HEK293T (cell line): Measurements from ENCODE around the gene DEFB131B.
"Not testable (repeated sequence)": the region's sequence is repeated elsewhere in the genome, so short reads cannot be mapped to it uniquely, and the experiment has no call there.

Experiments
- BHLHE40 ChIP-seq: fragments of 450-650 bp; IDR thresholded peaks from 2 replicates; pipeline ENCODE4 v1.6.1; 2016; ENCODE audit warnings: mild to moderate bottlenecking, moderate library complexity, borderline replicate concordance
- ELF4 ChIP-seq: fragments of 450-650 bp; IDR thresholded peaks from 2 replicates; pipeline ENCODE4 v1.6.1; 2017; ENCODE audit warnings: antibody characterized with exemption
- FOXA1 ChIP-seq: fragments of 450-650 bp; IDR thresholded peaks from 2 replicates; pipeline ENCODE4 v1.6.1; 2016; ENCODE audit warnings: mild to moderate bottlenecking
- HDGF ChIP-seq: fragments of 450-650 bp; IDR thresholded peaks from 2 replicates; pipeline ENCODE4 v1.6.1; 2017; ENCODE audit warnings: antibody characterized with exemption, borderline replicate concordance
- NFRKB ChIP-seq: fragments of 450-650 bp; IDR thresholded peaks from 2 replicates; pipeline ENCODE4 v1.6.1; 2016; ENCODE audit warnings: mild to moderate bottlenecking, moderate library complexity
- SP1 ChIP-seq: fragments of 450-650 bp; IDR thresholded peaks from 2 replicates; pipeline ENCODE4 v1.6.1; 2017
- SUZ12 ChIP-seq: fragments of 450-650 bp; IDR thresholded peaks from 2 replicates; pipeline ENCODE4 v1.6.1; 2016; ENCODE audit warnings: mild to moderate bottlenecking
- TARDBP ChIP-seq: fragments of 450-650 bp; IDR thresholded peaks from 2 replicates; pipeline ENCODE4 v1.6.1; 2016

GRCh38 chr11:71869931-71870330 lies 8.3 kb upstream of the DEFB131B start:
- not testable (repeated sequence) for TF ChIP-seq TARDBP, ELF4, HDGF, BHLHE40, NFRKB, SUZ12, FOXA1, SP1
